K562 (cell line): ENCODE results near the gene GPC3.

ENCODE experiments used
- ATF3 ChIP-seq, 2 experiments: fragments of 450-650 bp in 1 of 2; sonication (generic) in 1 of 2; formaldehyde crosslinking in 1 of 2; IDR thresholded peaks in 1 of 2; conservative IDR thresholded peaks in 1 of 2; 2 replicates each; pipeline versions ENCODE4 v1.6.1 to v1.8.1; 2016 to 2023; ENCODE audit warnings: mild to moderate bottlenecking in 2 of 2, moderate library complexity in 2 of 2, inconsistent platforms in 1 of 2, missing genetic modification reagents in 1 of 2
- ELF4 ChIP-seq: fragments of 450-650 bp; formaldehyde crosslinking; IDR thresholded peaks from 2 replicates; pipeline ENCODE4 v1.4.0; 2022; ENCODE audit warnings: missing genetic modification characterization
- HLTF ChIP-seq: fragments of 450-650 bp; IDR thresholded peaks from 2 replicates; pipeline ENCODE4 v1.6.1; 2016
- NR3C1 ChIP-seq: sonication (generic); formaldehyde crosslinking; IDR thresholded peaks from 2 replicates; pipeline ENCODE4 v1.8.1; 2022; ENCODE audit warnings: missing genetic modification reagents
- PBX2 ChIP-seq, 2 experiments: IDR thresholded peaks in 1 of 2; conservative IDR thresholded peaks in 1 of 2; 2 replicates each; pipeline ENCODE4 v1.6.1; 2016; ENCODE audit warnings: low read depth in 2 of 2, mild to moderate bottlenecking in 1 of 2, missing compliant biosample characterization in 1 of 2, missing genetic modification characterization in 1 of 2, moderate library complexity in 1 of 2
- POLR2AphosphoS2 ChIP-seq: IDR thresholded peaks from 2 replicates; pipeline ENCODE4 v1.6.1; 2012; ENCODE audit warnings: low read length, improper control_type of control experiment
- POLR2AphosphoS5 ChIP-seq: IDR thresholded peaks from 2 replicates; pipeline ENCODE4 v1.6.1; 2011; ENCODE audit warnings: mild to moderate bottlenecking, low read depth, low read length, moderate library complexity; ENCODE audit not compliant: control insufficient read depth, insufficient read depth
- ZNF224 ChIP-seq: sonication (generic); formaldehyde crosslinking; IDR thresholded peaks from 2 replicates; pipeline ENCODE4 v1.8.0; 2022; ENCODE audit warnings: mild to moderate bottlenecking, missing genetic modification reagents
- TF ChIP-seq, protein P1 (sequence below), 3 experiments: IDR thresholded peaks in 2 of 3; conservative IDR thresholded peaks in 1 of 3; 2 replicates each; pipeline ENCODE4 v1.5.1; 2011 to 2012; ENCODE audit warnings: low read length in 3 of 3, mild to moderate bottlenecking in 3 of 3, control low read depth in 2 of 3, improper control_type of control experiment in 1 of 3, inconsistent platforms in 1 of 3, low read depth in 1 of 3, mixed read lengths in 1 of 3, moderate library complexity in 1 of 3; ENCODE audit not compliant: insufficient read depth in 2 of 3

DNA sequence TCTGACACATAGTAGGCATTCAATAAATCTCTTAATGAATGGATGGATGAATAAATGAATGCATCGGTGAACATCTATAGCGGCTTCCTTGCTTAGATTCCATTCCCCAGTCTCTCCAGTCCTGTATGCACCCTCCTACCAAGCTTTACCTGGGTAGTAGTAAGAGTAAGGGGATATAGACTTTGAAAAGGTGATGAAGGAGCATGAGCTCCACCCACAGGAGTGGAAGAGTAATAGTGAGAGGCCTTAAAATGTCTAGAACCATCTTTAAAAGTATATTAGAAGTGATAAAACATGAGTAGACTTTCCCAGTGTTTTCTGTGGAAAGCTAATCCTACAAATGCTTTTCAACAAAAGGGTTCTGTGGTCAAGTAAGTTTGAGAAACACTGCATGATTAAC, 35.5 kb upstream of the GPC3 start:
- TF ChIP-seq, protein P1, sequence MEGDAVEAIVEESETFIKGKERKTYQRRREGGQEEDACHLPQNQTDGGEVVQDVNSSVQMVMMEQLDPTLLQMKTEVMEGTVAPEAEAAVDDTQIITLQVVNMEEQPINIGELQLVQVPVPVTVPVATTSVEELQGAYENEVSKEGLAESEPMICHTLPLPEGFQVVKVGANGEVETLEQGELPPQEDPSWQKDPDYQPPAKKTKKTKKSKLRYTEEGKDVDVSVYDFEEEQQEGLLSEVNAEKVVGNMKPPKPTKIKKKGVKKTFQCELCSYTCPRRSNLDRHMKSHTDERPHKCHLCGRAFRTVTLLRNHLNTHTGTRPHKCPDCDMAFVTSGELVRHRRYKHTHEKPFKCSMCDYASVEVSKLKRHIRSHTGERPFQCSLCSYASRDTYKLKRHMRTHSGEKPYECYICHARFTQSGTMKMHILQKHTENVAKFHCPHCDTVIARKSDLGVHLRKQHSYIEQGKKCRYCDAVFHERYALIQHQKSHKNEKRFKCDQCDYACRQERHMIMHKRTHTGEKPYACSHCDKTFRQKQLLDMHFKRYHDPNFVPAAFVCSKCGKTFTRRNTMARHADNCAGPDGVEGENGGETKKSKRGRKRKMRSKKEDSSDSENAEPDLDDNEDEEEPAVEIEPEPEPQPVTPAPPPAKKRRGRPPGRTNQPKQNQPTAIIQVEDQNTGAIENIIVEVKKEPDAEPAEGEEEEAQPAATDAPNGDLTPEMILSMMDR (IDR thresholded peaks at IDR 0.05 in 2 of 3, conservative IDR thresholded peaks at IDR 0.05 in 1 of 3; ENCODE audit: insufficient read depth in 2 of 3, low read depth in 1 of 3, low read length in 3 of 3) = peak in 1 of 3 experiments; percentile 13; a peak in 1 of 6 replicates
- TF ChIP-seq ZNF224 (CRISPR knock-in tag) = no peak
- TF ChIP-seq POLR2AphosphoS5 = no peak
- no peak for TF ChIP-seq ATF3 (IDR thresholded peaks at IDR 0.05)
- TF ChIP-seq ATF3 (CRISPR knock-in tag; conservative IDR thresholded peaks at IDR 0.05) = no peak
- no peak for TF ChIP-seq PBX2 (CRISPR knock-in tag; IDR thresholded peaks at IDR 0.05; ENCODE audit: low read depth)
- no peak for TF ChIP-seq PBX2 (tag; conservative IDR thresholded peaks at IDR 0.05; ENCODE audit: low read depth)
- TF ChIP-seq HLTF = no peak
- TF ChIP-seq POLR2AphosphoS2 = no peak
- no peak for TF ChIP-seq NR3C1
- TF ChIP-seq ELF4 (CRISPR knock-in tag) = no peak
